SK-N-SH treated with all-trans-retinoic acid at 6 μM for 48 hours (cell line): Measurements from ENCODE around the gene SLC8A3.
A peak's percentile ranks its signal among the peaks of the same experiment; 100 is the strongest.

Source experiments
- ATAC-seq: fragments of 200-7000 bp; cut with Tn5 transposase; 3 replicates; pipeline ENCODE4 v1.9.1; 2020; ENCODE audit warnings: mild to moderate bottlenecking, moderate library complexity
- BACH2 ChIP-seq: fragments of 250-450 bp; sonication (Bioruptor Pico); IDR thresholded peaks from 2 replicates; pipeline ENCODE4 v1.9.0; 2021; ENCODE audit warnings: mild to moderate bottlenecking, borderline replicate concordance
- CSDC2 ChIP-seq: fragments of 250-450 bp; sonication (Bioruptor Pico); IDR thresholded peaks from 2 replicates; pipeline ENCODE4 v1.5.0; 2020; ENCODE audit warnings: mild to moderate bottlenecking, moderate library complexity
- ESRRG ChIP-seq: fragments of 250-450 bp; sonication (Bioruptor Pico); IDR thresholded peaks from 2 replicates; pipeline ENCODE4 v1.6.1; 2021; ENCODE audit warnings: mild to moderate bottlenecking
- ISL1 ChIP-seq: fragments of 250-450 bp; sonication (Bioruptor Pico); IDR thresholded peaks from 2 replicates; pipeline ENCODE4 v2.1.2; 2022; ENCODE audit warnings: mild to moderate bottlenecking, moderate library complexity
- OSR1 ChIP-seq: fragments of 250-450 bp; sonication (Bioruptor Pico); IDR thresholded peaks from 2 replicates; pipeline ENCODE4 v1.8.0; 2022; ENCODE audit warnings: moderate library complexity, mild to moderate bottlenecking, inconsistent platforms
- PPARA ChIP-seq: fragments of 250-450 bp; sonication (Bioruptor Pico); IDR thresholded peaks from 2 replicates; pipeline ENCODE4 v1.5.0; 2020; ENCODE audit warnings: mild to moderate bottlenecking, borderline replicate concordance
- RARB ChIP-seq: fragments of 250-450 bp; sonication (Bioruptor Pico); IDR thresholded peaks from 2 replicates; pipeline ENCODE4 v1.8.0; 2021; ENCODE audit warnings: mild to moderate bottlenecking, moderate library complexity
- SNAI2 ChIP-seq: fragments of 250-450 bp; sonication (Bioruptor Pico); IDR thresholded peaks from 2 replicates; pipeline ENCODE4 v1.5.0; 2020; ENCODE audit warnings: mild to moderate bottlenecking, moderate library complexity
- TCF4 ChIP-seq: fragments of 250-450 bp; sonication (Bioruptor Pico); IDR thresholded peaks from 2 replicates; pipeline ENCODE4 v1.8.0; 2021; ENCODE audit warnings: mild to moderate bottlenecking, moderate library complexity, borderline replicate concordance
- TOX ChIP-seq: fragments of 250-450 bp; sonication (Bioruptor Pico); IDR thresholded peaks from 2 replicates; pipeline ENCODE4 v1.8.0; 2021; ENCODE audit warnings: mild to moderate bottlenecking, moderate library complexity, borderline replicate concordance
- ZC3H10 ChIP-seq: fragments of 250-450 bp; sonication (Bioruptor Pico); IDR thresholded peaks from 2 replicates; pipeline ENCODE4 v1.5.1; 2021; ENCODE audit warnings: mild to moderate bottlenecking, moderate library complexity
- ZFP3 ChIP-seq: fragments of 250-450 bp; sonication (Bioruptor Pico); IDR thresholded peaks from 2 replicates; pipeline ENCODE4 v1.5.0; 2020; ENCODE audit warnings: mild to moderate bottlenecking, moderate library complexity
- ZNF565 ChIP-seq: fragments of 450-650 bp; formaldehyde crosslinking; conservative IDR thresholded peaks from 2 replicates; pipeline ENCODE4 v1.5.0; 2020; ENCODE audit warnings: low read depth, mild to moderate bottlenecking, moderate library complexity
- ZNF70 ChIP-seq: fragments of 450-650 bp; formaldehyde crosslinking; IDR thresholded peaks from 2 replicates; pipeline ENCODE4 v1.5.0; 2020; ENCODE audit warnings: mild to moderate bottlenecking, moderate library complexity
- ZNF8 ChIP-seq: fragments of 450-650 bp; formaldehyde crosslinking; IDR thresholded peaks from 2 replicates; pipeline ENCODE4 v1.5.0; 2020; ENCODE audit warnings: mild to moderate bottlenecking, moderate library complexity
- TF ChIP-seq, protein P1 (sequence below): fragments of 250-450 bp; sonication (Bioruptor Pico); IDR thresholded peaks from 2 replicates; pipeline ENCODE4 v1.8.0; 2021; ENCODE audit warnings: low read depth, mild to moderate bottlenecking, moderate library complexity, borderline replicate concordance
- TF ChIP-seq, protein P2 (sequence below): fragments of 250-450 bp; sonication (Bioruptor Pico); IDR thresholded peaks from 2 replicates; pipeline ENCODE4 v1.5.0; 2020; ENCODE audit warnings: mild to moderate bottlenecking, moderate library complexity
- TF ChIP-seq, protein P3 (sequence below): fragments of 250-450 bp; sonication (Bioruptor Pico); IDR thresholded peaks from 2 replicates; pipeline ENCODE4 v1.5.1; 2020; ENCODE audit warnings: low read depth, mild to moderate bottlenecking, moderate library complexity
- TF ChIP-seq, protein P4 (sequence below): fragments of 250-450 bp; sonication (Bioruptor Pico); IDR thresholded peaks from 2 replicates; pipeline ENCODE4 v1.5.1; 2021; ENCODE audit warnings: mild to moderate bottlenecking, moderate library complexity

The SLC8A3 gene

DNA sequence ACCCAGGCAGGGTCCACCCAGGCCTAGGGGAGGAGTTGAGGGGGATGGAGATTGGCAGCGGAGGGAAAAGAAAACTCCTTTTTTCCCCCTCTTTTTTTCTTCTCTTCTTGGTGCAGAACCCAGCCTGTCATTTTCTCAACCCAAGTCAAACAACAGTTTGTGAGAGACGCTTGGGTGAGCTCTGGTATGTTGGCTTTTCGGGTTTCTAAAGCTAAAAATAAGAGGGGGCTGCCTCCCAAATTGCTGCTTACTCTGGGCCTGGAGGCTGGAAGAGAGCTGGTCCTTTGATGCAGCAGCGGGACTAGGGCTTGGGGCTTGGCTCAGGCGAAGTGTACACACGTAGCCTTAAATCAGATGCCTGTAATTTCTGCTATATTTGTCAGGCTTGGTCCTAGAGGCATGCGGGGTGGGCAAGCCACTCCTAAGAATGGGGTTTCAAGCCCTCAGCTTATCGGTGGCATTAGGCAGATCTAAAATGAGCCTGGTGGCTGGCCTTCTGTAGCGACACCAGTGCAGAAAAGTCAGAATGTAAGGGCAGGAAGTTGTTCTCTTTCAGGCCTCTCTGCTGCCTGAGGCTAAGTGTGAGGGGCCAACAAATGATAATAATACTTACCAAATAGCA lies 816 bp upstream of the SLC8A3 start:
- TF ChIP-seq OSR1 (CRISPR knock-in tag) (no peak), BACH2 (CRISPR knock-in tag) (no peak), TOX (CRISPR knock-in tag) (no peak), ZNF70 (CRISPR knock-in tag) (no peak), ZNF8 (no peak), ZC3H10 (CRISPR knock-in tag) (no peak)
- TF ChIP-seq, protein P1, sequence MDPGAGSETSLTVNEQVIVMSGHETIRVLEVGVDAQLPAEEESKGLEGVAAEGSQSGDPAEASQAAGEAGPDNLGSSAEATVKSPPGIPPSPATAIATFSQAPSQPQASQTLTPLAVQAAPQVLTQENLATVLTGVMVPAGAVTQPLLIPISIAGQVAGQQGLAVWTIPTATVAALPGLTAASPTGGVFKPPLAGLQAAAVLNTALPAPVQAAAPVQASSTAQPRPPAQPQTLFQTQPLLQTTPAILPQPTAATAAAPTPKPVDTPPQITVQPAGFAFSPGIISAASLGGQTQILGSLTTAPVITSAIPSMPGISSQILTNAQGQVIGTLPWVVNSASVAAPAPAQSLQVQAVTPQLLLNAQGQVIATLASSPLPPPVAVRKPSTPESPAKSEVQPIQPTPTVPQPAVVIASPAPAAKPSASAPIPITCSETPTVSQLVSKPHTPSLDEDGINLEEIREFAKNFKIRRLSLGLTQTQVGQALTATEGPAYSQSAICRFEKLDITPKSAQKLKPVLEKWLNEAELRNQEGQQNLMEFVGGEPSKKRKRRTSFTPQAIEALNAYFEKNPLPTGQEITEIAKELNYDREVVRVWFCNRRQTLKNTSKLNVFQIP (CRISPR knock-in tag), result no peak
- ATAC-seq, result no peak

DNA sequence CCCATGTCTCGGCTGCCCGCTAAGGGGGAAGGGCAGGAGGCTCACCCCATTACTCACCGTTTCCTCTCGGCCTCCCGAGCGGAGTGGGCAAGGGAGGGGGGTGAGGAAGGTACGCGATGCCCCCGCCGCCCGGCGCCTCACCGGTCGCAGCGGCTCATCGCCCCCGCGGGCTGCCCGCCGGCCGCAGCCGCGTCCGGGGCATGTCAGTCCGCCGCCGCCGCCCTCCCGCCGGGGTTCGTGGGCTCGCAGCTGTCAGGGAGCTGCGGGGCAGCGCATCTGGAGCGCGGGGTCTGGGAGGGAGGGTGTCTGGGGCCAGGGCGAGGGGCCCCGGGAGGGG lies 461 bp downstream of the SLC8A3 start:
- ATAC-seq, result peak; percentile 11
- no peak for TF ChIP-seq SNAI2 (CRISPR knock-in tag)
- TF ChIP-seq ZNF8, result no peak
- no peak for TF ChIP-seq ZC3H10 (CRISPR knock-in tag)
- TF ChIP-seq TOX (CRISPR knock-in tag), result no peak
- TF ChIP-seq ISL1, result no peak

DNA sequence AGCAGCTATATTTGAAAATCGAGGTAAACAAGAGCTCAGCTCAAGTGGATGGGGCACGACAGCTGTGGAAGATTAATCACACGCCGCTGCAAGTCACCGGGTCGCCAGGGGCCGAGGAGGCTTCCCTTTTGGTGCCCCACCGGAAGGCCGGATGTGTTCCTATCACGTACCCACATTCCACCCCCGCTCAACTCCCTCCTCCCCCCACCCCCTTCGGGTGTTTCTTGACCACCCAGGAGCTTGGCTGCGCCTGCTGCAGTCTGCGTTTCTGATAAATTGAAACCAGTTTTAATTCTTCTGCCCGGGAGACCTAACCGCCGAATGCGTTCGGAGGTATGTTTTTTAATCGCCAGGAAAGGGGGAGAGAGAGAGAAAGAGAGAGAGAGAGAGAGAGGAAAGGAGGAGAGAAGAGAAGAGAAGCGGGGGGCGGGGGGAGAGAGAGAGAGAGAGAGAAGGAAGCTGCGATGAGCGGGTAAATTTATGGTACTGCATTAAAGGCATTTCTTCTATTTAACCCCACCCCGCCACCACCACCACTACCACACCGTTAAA lies 1.8 kb downstream of the SLC8A3 start:
- no peak for ATAC-seq
- TF ChIP-seq, protein P2, sequence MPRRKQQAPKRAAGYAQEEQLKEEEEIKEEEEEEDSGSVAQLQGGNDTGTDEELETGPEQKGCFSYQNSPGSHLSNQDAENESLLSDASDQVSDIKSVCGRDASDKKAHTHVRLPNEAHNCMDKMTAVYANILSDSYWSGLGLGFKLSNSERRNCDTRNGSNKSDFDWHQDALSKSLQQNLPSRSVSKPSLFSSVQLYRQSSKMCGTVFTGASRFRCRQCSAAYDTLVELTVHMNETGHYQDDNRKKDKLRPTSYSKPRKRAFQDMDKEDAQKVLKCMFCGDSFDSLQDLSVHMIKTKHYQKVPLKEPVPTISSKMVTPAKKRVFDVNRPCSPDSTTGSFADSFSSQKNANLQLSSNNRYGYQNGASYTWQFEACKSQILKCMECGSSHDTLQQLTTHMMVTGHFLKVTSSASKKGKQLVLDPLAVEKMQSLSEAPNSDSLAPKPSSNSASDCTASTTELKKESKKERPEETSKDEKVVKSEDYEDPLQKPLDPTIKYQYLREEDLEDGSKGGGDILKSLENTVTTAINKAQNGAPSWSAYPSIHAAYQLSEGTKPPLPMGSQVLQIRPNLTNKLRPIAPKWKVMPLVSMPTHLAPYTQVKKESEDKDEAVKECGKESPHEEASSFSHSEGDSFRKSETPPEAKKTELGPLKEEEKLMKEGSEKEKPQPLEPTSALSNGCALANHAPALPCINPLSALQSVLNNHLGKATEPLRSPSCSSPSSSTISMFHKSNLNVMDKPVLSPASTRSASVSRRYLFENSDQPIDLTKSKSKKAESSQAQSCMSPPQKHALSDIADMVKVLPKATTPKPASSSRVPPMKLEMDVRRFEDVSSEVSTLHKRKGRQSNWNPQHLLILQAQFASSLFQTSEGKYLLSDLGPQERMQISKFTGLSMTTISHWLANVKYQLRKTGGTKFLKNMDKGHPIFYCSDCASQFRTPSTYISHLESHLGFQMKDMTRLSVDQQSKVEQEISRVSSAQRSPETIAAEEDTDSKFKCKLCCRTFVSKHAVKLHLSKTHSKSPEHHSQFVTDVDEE (CRISPR knock-in tag), result no peak
- TF ChIP-seq ZNF8 (no peak), ZNF70 (CRISPR knock-in tag) (no peak), ZNF565 (CRISPR knock-in tag) (no peak), TCF4 (no peak), ESRRG (CRISPR knock-in tag) (no peak), OSR1 (CRISPR knock-in tag) (no peak), ZC3H10 (CRISPR knock-in tag) (no peak), SNAI2 (CRISPR knock-in tag) (no peak), TOX (CRISPR knock-in tag) (no peak), PPARA (CRISPR knock-in tag) (no peak), BACH2 (CRISPR knock-in tag) (no peak), RARB (CRISPR knock-in tag) (no peak)
- TF ChIP-seq, protein P3, sequence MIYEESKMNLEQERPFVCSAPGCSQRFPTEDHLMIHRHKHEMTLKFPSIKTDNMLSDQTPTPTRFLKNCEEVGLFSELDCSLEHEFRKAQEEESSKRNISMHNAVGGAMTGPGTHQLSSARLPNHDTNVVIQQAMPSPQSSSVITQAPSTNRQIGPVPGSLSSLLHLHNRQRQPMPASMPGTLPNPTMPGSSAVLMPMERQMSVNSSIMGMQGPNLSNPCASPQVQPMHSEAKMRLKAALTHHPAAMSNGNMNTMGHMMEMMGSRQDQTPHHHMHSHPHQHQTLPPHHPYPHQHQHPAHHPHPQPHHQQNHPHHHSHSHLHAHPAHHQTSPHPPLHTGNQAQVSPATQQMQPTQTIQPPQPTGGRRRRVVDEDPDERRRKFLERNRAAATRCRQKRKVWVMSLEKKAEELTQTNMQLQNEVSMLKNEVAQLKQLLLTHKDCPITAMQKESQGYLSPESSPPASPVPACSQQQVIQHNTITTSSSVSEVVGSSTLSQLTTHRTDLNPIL, result no peak
- TF ChIP-seq, protein P4, sequence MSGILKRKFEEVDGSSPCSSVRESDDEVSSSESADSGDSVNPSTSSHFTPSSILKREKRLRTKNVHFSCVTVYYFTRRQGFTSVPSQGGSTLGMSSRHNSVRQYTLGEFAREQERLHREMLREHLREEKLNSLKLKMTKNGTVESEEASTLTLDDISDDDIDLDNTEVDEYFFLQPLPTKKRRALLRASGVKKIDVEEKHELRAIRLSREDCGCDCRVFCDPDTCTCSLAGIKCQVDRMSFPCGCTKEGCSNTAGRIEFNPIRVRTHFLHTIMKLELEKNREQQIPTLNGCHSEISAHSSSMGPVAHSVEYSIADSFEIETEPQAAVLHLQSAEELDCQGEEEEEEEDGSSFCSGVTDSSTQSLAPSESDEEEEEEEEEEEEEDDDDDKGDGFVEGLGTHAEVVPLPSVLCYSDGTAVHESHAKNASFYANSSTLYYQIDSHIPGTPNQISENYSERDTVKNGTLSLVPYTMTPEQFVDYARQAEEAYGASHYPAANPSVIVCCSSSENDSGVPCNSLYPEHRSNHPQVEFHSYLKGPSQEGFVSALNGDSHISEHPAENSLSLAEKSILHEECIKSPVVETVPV (CRISPR knock-in tag), result no peak
- TF ChIP-seq, all 23 proteins: peak for 0

DNA sequence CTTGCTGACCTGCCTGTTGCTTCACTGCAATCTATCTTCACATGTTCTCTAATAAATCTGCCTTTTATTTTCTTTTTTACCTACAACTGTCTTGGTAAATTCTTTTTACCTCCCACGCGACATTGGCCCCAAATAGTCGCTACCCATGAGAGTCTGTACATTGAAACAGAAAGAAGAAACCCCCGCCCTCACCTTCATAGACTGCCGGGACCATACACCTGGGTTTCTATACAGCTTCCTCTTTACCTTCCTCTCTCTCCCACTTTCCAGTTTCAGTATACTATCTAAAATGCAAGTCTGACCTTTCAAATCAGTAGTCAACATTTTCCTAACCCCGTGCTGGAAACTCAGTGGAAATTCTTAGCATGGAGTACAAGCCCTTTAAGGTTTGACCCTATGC lies 4.8 kb downstream of the SLC8A3 start:
- no peak for ATAC-seq
- TF ChIP-seq CSDC2 (CRISPR knock-in tag), result no peak
- TF ChIP-seq, protein P3, result no peak
- TF ChIP-seq RARB (CRISPR knock-in tag), result no peak
- TF ChIP-seq, protein P2 (CRISPR knock-in tag), result no peak
- no peak for TF ChIP-seq ZFP3 (CRISPR knock-in tag)
- no peak for TF ChIP-seq OSR1 (CRISPR knock-in tag)
- no peak for TF ChIP-seq ESRRG (CRISPR knock-in tag)
- no peak for TF ChIP-seq BACH2 (CRISPR knock-in tag)
- TF ChIP-seq ISL1, result no peak
- TF ChIP-seq, protein P1 (CRISPR knock-in tag), result no peak
